HG03575 (cell line): Measurements from ENCODE around the gene BDKRB1.
"Not testable (repeated sequence)": the region's sequence is repeated elsewhere in the genome, so short reads cannot be mapped to it uniquely, and the experiment has no call there.

Experiments used
- ATAC-seq: cut with Tn5 transposase; IDR thresholded peaks from one replicate; pipeline ENCODE4 v1.9.1; 2021; ENCODE audit not compliant: unreplicated experiment, insufficient number of reproducible peaks, low FRiP score; ENCODE audit errors: extremely low read depth

The BDKRB1 gene

DNA sequence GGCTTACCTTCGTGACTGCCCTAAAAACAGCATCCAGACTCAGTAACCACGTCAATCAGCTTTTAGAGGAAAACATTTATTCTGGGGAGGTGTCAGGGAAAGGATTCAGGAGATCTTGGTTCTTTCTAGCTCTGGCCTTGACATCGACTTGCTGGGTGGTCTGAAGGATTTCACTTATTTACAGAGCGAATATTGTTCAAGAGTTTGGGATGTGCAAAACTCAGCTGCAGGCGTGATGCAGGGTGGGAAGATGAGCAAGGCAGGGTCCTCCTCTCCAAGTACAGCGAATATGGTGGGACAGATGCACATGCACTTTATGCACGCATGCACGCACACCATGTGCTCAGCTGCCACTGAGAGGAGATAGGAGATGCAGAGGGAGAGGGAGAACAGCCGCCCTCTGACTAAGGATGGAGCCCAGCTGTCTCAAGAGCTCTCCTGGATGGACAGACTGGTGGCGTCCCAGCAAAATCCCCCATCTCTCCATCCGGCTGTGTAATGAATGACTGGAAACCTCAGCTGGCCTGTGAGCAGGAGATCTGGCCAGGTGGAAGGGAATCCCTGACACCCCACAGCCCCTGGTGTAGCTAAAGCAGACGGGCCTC, 24.4 kb upstream of the BDKRB1 start:
- ATAC-seq = no peak

DNA sequence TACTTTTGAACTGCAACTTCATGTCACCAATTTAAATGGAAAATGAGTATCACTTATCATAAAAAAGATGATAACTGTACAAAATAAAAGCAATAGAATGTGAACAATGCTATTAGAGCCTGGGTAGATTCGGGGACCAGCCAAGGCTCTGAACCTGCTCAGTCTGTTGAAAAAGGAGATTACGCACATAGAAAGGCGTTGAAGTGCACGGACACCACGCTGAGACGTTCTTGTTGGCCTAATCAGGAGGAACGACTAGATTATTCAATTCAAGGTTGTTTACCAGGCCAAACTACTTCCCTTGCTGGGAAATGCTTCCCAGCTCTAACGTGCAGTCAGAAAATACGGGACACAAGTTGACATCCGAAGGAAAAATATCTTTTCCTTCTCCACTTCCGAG, 23.5 kb upstream of the BDKRB1 start:
- no peak for ATAC-seq

- no peak for ATAC-seq
Observed at GRCh38 chr14:96233661-96234060, 22.3 kb upstream of the BDKRB1 start.

GRCh38 chr14:96235426-96235825, 20.6 kb upstream of the BDKRB1 start:
- no peak for ATAC-seq

DNA sequence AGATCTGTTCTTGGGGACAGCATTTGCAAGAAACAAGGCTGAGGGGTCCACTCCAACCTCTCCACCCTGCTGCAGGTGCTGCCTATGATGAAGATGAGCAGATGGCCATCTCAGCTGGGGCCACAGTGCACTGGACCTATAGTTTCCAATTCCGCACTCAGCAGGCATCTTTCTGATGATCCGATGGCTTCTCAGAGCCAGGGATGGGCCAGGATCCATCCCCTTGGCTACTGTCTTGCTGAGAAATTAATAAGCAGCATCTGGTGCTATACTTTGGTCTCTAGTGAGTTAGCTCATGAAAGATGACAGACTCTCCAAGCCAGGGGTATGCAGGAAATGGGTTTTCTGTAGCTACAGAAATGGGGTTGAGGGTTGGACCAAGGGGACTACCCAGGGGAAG, 18.4 kb upstream of the BDKRB1 start:
- no peak for ATAC-seq

GRCh38 chr14:96238676-96239265, 17.2 kb upstream of the BDKRB1 start:
- no peak for ATAC-seq

- no peak for ATAC-seq
Observed at GRCh38 chr14:96239711-96240141, 16.3 kb upstream of the BDKRB1 start.

- no peak for ATAC-seq
Observed at GRCh38 chr14:96240641-96241040, 15.4 kb upstream of the BDKRB1 start.

DNA sequence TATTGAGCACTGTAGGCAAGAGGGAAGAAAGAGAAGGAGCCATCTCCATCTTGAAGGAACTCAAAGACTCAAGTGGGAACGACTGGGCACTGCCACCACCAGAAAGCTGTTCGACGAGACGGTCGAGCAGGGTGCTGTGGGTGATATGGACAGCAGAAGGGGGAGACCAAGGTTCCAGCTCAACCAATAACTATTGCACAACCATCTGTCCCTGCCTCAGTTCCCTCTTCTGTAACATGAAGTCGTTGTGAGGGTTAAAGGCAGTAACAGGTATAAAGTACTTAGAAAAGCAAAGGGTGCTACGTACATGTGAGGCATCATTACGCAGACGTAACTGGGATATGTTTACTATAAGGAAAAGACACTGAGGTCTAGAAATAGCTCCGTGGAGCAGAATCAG, 13.9 kb upstream of the BDKRB1 start:
- ATAC-seq = no peak

GRCh38 chr14:96243785-96244184, 12.2 kb upstream of the BDKRB1 start:
- no peak for ATAC-seq

GRCh38 chr14:96245074-96245473, 10.9 kb upstream of the BDKRB1 start:
- not testable (repeated sequence) for ATAC-seq

GRCh38 chr14:96245710-96246538, 10.1 kb upstream of the BDKRB1 start:
- no peak for ATAC-seq

DNA sequence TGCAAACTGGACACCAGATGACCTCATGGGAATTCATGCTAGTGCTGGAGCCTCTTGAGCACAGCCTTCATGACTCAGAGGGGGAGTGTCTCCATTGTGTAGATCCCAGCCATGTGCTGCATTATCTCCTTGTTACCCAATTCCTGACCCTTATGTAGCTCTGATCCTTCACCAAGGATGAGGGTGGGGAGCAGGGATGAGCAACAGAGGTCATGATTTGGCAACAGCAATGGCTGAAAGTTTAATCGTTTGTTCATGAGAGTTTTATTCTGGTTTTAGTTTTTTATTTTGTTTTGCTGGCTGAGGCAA, 9.5 kb upstream of the BDKRB1 start:
- no peak for ATAC-seq

DNA sequence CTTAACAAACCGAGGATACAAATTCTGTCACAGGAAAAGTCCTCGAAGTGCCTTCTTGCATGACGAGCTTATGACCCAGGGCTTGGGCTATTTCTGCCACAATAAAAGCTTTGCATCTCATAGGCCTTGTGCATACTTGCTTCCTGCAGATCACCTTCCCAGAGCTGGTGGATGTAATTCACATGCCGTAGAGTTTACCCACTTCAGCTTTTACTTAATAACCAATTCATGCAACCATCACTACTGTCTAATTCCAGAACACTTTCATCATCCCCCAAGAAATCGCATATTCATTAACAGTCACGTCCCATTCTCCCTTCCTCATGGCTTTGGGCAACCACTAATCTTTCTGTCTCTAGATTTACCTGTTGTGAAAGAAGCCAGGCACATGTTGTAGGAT, 9.0 kb upstream of the BDKRB1 start:
- no peak for ATAC-seq

- ATAC-seq = no peak
Observed at GRCh38 chr14:96249029-96249428, 7.0 kb upstream of the BDKRB1 start.

GRCh38 chr14:96250485-96250884, 5.5 kb upstream of the BDKRB1 start:
- ATAC-seq = no peak

GRCh38 chr14:96251656-96252155, 4.3 kb upstream of the BDKRB1 start:
- no peak for ATAC-seq

- no peak for ATAC-seq
Observed at GRCh38 chr14:96252323-96252998, 3.5 kb upstream of the BDKRB1 start.

GRCh38 chr14:96252999-96253539, 2.9 kb upstream of the BDKRB1 start:
- ATAC-seq = no peak
